WERI-Rb-1 (cell line): ENCODE measurements around the gene FTO.

Experiments used
- DNase-seq: peaks from one replicate; pipeline ENCODE4 v3.0.0-alpha.2; 2020
- H3K27ac ChIP-seq: fragments of 250-450 bp; sonication (Bioruptor Pico); 2 replicates; pipeline ENCODE4 v1.5.1; 2020; ENCODE audit warnings: mild to moderate bottlenecking, moderate library complexity
- H3K27me3 ChIP-seq: fragments of 250-450 bp; sonication (Bioruptor Pico); 2 replicates; pipeline ENCODE4 v1.5.1; 2021; ENCODE audit warnings: mild to moderate bottlenecking, low read depth, moderate library complexity; ENCODE audit not compliant: insufficient read depth, severe bottlenecking
- H3K36me3 ChIP-seq: fragments of 250-450 bp; sonication (Bioruptor Pico); 2 replicates; pipeline ENCODE4 v1.5.1; 2020; ENCODE audit warnings: mild to moderate bottlenecking, moderate library complexity
- H3K4me3 ChIP-seq: 2 replicates; pipeline ENCODE4 v1.5.1; 2011; ENCODE audit warnings: low read depth, mild to moderate bottlenecking, control low read depth, low read length
- H3K9me3 ChIP-seq: fragments of 250-450 bp; sonication (Bioruptor Pico); 2 replicates; pipeline ENCODE4 v1.5.1; 2021; ENCODE audit warnings: mild to moderate bottlenecking, moderate library complexity; ENCODE audit not compliant: severe bottlenecking
- TF ChIP-seq, protein P1 (sequence below): IDR thresholded peaks from 2 replicates; pipeline ENCODE4 v1.5.1; 2011; ENCODE audit warnings: low read depth, mild to moderate bottlenecking, control low read depth, inconsistent platforms, low read length

FTO gene

DNA sequence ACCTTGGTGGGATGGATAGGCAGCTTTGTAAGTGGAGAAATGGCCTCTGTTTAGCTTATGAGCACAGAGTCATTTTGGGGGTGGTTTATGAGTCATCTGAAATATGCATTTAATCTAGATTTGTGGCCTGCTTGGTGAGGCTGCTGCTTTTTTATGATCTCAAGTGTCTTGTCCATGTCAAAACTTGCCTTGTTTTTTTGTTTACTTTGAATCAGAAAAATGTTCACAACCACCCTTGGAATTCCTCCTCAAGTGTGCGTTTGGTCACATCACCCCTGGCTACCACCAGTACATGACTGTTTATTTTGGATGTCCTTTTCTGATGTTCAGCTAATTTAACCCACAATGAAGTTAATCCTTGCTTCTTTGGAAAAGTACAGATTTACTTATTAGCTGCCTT lies 64.6 kb downstream of the FTO start:
- no peaks in the 10 kb centered on the region for H3K9me3 ChIP-seq
- H3K4me3 ChIP-seq = no peak overlapping the region
- no peaks in the 10 kb centered on the region for H3K36me3 ChIP-seq
- TF ChIP-seq, protein P1, sequence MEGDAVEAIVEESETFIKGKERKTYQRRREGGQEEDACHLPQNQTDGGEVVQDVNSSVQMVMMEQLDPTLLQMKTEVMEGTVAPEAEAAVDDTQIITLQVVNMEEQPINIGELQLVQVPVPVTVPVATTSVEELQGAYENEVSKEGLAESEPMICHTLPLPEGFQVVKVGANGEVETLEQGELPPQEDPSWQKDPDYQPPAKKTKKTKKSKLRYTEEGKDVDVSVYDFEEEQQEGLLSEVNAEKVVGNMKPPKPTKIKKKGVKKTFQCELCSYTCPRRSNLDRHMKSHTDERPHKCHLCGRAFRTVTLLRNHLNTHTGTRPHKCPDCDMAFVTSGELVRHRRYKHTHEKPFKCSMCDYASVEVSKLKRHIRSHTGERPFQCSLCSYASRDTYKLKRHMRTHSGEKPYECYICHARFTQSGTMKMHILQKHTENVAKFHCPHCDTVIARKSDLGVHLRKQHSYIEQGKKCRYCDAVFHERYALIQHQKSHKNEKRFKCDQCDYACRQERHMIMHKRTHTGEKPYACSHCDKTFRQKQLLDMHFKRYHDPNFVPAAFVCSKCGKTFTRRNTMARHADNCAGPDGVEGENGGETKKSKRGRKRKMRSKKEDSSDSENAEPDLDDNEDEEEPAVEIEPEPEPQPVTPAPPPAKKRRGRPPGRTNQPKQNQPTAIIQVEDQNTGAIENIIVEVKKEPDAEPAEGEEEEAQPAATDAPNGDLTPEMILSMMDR = no peak
- no peaks in the 10 kb centered on the region for H3K27me3 ChIP-seq
- no peak overlapping the region for H3K27ac ChIP-seq
- no peak for DNase-seq

DNA sequence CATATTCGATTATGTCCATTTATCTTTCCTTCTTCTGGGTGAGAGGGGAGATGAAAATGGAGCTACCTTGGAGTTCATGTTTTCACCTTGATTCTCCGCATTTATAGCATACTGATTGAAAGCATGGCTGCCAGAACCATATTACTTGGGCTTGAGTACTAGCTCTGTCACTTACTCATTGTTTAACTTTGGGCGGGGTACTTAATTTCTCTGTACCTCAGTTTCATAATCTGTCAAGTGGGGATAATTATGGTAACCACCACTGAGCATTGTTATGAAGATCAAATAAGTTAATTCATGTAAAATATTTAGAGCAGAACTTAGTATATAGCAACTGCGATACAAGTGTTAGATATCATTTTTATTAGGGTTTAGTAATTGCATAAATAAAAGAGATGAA lies 65.2 kb downstream of the FTO start:
- Histone ChIP-seq H3K36me3 (no peaks in the 10 kb centered on the region), H3K27me3 (no peaks in the 10 kb centered on the region), H3K9me3 (no peaks in the 10 kb centered on the region), H3K4me3 (no peak overlapping the region), H3K27ac (no peak overlapping the region)
- DNase-seq = no peak
- TF ChIP-seq, protein P1 = no peak

DNA sequence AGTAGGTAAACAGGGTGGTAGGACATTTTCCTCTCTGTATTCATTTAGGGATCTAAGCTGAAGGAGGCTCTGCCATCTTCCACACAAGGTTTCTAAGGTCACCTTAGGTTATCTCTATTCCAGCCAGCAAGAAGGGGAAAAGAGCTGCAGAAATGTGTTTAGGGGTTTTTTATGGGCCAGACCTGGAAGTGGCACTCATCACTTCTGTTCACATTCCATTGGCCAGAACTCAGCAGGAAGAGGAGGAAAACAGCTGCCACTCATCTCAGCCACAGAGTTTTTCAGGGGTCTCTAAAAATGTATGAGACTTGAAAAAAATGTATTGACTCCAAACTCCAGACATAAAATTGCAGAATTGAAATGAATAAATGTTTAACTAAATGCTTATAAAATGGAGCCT lies 65.8 kb downstream of the FTO start:
- TF ChIP-seq, protein P1 = no peak
- Histone ChIP-seq H3K27ac (no peak overlapping the region), H3K36me3 (no peaks in the 10 kb centered on the region), H3K9me3 (no peaks in the 10 kb centered on the region), H3K27me3 (no peaks in the 10 kb centered on the region), H3K4me3 (no peak overlapping the region)
- DNase-seq = no peak

DNA sequence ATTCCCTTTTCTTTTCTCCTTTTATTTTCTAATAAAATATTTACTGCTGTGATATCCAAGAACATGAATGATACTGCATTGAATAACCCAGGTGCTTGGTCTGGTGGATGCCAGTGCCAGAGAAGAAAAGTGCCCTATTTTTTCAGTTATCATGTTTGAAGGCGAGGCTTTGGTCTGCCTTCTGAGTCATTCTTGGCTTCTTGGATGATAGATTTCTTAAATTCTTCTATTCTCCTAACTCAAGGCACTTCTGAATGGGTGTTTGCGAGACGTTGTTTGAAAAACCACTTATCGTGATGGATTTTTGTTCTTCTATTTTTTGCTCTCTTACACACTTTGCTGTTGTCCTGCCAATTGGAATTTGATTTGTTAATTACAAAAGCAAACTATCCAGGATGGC lies 66.7 kb downstream of the FTO start:
- H3K9me3 ChIP-seq = no peaks in the 10 kb centered on the region
- H3K27ac ChIP-seq = no peak overlapping the region
- no peaks in the 10 kb centered on the region for H3K36me3 ChIP-seq
- TF ChIP-seq, protein P1 = no peak
- no peak for DNase-seq
- no peaks in the 10 kb centered on the region for H3K27me3 ChIP-seq
- no peak overlapping the region for H3K4me3 ChIP-seq

DNA sequence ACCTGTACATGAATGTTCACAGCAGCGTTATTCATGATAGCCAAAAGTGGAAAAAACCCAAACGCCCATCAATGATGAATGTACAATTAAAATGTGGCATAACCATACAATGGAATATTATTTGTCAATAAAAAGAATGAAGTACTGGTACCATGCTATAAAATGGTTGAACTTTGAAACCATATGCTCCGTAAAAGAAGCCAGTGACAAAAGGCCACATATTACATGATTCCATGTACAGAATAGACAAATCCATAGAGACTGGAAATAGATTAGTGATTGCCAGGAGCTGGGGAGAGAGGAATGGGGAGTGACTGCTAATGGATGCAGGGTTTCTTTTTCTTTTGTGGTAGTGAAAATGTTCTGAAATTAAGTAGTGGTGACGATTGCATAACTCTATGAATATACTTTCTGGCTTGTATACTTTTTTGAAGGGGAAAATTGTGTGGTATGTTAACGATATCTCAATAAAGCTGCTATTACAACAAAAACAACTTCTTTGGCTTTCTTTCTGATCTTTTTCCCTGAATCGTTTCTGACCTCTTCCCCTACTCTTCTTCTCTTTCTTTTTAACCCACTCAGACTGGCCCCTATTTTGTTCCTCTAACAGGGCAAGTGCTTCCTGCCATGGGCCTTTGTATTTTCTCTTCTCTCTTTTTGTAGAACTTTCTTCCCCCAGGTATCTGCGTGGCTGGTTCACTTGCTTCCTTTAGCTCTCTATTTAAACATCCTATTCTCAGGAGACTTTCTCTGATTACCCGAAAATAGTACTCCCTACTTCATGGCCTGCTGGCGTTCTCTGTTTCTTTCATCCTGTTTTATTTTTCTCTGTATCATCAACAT lies 67.9 kb downstream of the FTO start:
- Histone ChIP-seq H3K36me3 (no peaks in the 10 kb centered on the region), H3K9me3 (no peaks in the 10 kb centered on the region), H3K27me3 (no peaks in the 10 kb centered on the region), H3K27ac (no peak overlapping the region), H3K4me3 (no peak overlapping the region)
- no peak for DNase-seq
- TF ChIP-seq, protein P1 = no peak
